MM.1S (cell line): Measurements from ENCODE around the gene NANOGP8.

ENCODE experiments used
- DNase-seq: peaks from one replicate; pipeline ENCODE4 v3.0.0-alpha.2; 2015
- H2AFZ ChIP-seq: fragments of 300-600 bp; sonication (generic); 2 replicates; pipeline ENCODE4 v1.6.0; 2016; ENCODE audit warnings: antibody characterized with exemption, low read length
- H3F3A ChIP-seq: fragments of 300-600 bp; sonication (generic); 2 replicates; pipeline ENCODE4 v1.6.1; 2016; ENCODE audit warnings: mild to moderate bottlenecking, antibody characterized with exemption, low read length, moderate library complexity, mixed read lengths; ENCODE audit not compliant: insufficient read depth
- H3K27ac ChIP-seq: fragments of 300-600 bp; sonication (generic); 2 replicates; pipeline ENCODE4 v1.5.1; 2016; ENCODE audit warnings: mild to moderate bottlenecking, low read length
- H3K27me3 ChIP-seq: fragments of 300-600 bp; sonication (generic); replicated peaks from 2 replicates; pipeline ENCODE4 v1.6.0; 2016; ENCODE audit warnings: low read length; ENCODE audit not compliant: insufficient read depth
- H3K36me3 ChIP-seq: fragments of 300-600 bp; sonication (generic); replicated peaks from 2 replicates; pipeline ENCODE4 v1.6.1; 2016; ENCODE audit warnings: mild to moderate bottlenecking, low read length, mixed read lengths; ENCODE audit not compliant: insufficient read depth
- H3K4me1 ChIP-seq: fragments of 300-600 bp; sonication (generic); 2 replicates; pipeline ENCODE4 v1.6.1; 2016; ENCODE audit warnings: low read length, mixed read lengths
- H3K4me2 ChIP-seq: fragments of 300-600 bp; sonication (generic); 2 replicates; pipeline ENCODE4 v1.6.0; 2016; ENCODE audit warnings: low read depth, low read length
- H3K4me3 ChIP-seq: fragments of 300-600 bp; sonication (generic); 2 replicates; pipeline ENCODE4 v1.5.1; 2016; ENCODE audit warnings: low read length, mixed read lengths
- H3K79me2 ChIP-seq: fragments of 300-600 bp; sonication (generic); 2 replicates; pipeline ENCODE4 v1.6.1; 2016; ENCODE audit warnings: mixed run types, low read length, mixed read lengths
- H3K9ac ChIP-seq: fragments of 300-600 bp; sonication (generic); 2 replicates; pipeline ENCODE4 v1.6.1; 2016; ENCODE audit warnings: low read length, mixed read lengths
- H3K9me2 ChIP-seq: fragments of 300-600 bp; sonication (generic); replicated peaks from 2 replicates; pipeline ENCODE4 v1.6.1; 2016; ENCODE audit warnings: mild to moderate bottlenecking, low read length, mixed read lengths; ENCODE audit not compliant: insufficient read depth
- H3K9me3 ChIP-seq: fragments of 300-600 bp; sonication (generic); replicated peaks from 2 replicates; pipeline ENCODE4 v1.6.1; 2016; ENCODE audit warnings: mild to moderate bottlenecking, low read length, mixed read lengths; ENCODE audit not compliant: insufficient read depth
- H4K20me1 ChIP-seq: fragments of 300-600 bp; sonication (generic); 2 replicates; pipeline ENCODE4 v1.6.1; 2016; ENCODE audit warnings: mild to moderate bottlenecking, low read length, moderate library complexity, mixed read lengths; ENCODE audit not compliant: insufficient read depth
- EZH2 ChIP-seq: fragments of 300-600 bp; sonication (generic); optimal IDR thresholded peaks from 2 replicates; pipeline ENCODE3; 2017; ENCODE audit warnings: low read depth, mild to moderate bottlenecking, antibody characterized with exemption, low read length, mixed read lengths
- EZH2phosphoT487 ChIP-seq: fragments of 300-600 bp; sonication (generic); IDR thresholded peaks from 2 replicates; pipeline ENCODE4 v1.6.1; 2018; ENCODE audit warnings: antibody characterized with exemption, low read length
- TF ChIP-seq, protein P1 (sequence below): fragments of 300-600 bp; sonication (generic); IDR thresholded peaks from 2 replicates; pipeline ENCODE4 v1.5.1; 2016; ENCODE audit warnings: antibody characterized with exemption, low read length, mixed read lengths

Gene NANOGP8

DNA sequence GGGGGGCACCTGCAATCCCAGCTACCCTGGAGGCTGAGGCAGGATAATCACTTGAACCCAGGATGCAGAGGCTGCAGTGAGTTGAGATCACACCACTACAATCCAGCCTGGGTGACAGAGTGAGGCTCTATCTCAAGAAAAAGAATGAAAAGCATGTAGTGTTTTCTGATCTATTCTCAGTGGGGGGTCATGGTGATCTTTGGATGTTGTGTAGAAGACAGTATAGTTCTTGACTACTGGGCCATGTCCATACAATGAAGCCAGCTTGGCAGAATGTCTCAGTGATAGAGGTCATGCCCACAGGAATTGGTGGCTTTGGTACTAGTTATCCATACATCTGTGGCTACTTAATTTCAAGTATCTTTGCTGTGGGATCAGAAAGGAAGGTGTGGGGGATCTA lies 26.8 kb upstream of the NANOGP8 start:
- no peak overlapping the region for H3K4me3 ChIP-seq
- no peak for DNase-seq
- TF ChIP-seq EZH2, result no peak
- TF ChIP-seq EZH2phosphoT487, result no peak
- TF ChIP-seq, protein P1, sequence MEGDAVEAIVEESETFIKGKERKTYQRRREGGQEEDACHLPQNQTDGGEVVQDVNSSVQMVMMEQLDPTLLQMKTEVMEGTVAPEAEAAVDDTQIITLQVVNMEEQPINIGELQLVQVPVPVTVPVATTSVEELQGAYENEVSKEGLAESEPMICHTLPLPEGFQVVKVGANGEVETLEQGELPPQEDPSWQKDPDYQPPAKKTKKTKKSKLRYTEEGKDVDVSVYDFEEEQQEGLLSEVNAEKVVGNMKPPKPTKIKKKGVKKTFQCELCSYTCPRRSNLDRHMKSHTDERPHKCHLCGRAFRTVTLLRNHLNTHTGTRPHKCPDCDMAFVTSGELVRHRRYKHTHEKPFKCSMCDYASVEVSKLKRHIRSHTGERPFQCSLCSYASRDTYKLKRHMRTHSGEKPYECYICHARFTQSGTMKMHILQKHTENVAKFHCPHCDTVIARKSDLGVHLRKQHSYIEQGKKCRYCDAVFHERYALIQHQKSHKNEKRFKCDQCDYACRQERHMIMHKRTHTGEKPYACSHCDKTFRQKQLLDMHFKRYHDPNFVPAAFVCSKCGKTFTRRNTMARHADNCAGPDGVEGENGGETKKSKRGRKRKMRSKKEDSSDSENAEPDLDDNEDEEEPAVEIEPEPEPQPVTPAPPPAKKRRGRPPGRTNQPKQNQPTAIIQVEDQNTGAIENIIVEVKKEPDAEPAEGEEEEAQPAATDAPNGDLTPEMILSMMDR, result no peak
- no peaks in the 10 kb centered on the region for H3K9me2 ChIP-seq
- H3K36me3 ChIP-seq, result no peaks in the 10 kb centered on the region
- no peaks in the 10 kb centered on the region for H3K27me3 ChIP-seq
- no peak overlapping the region for H2AFZ ChIP-seq
- no peaks in the 10 kb centered on the region for H3K4me1 ChIP-seq
- no peaks in the 10 kb centered on the region for H3F3A ChIP-seq
- no peak overlapping the region for H3K4me2 ChIP-seq
- H3K9ac ChIP-seq, result no peak overlapping the region
- H4K20me1 ChIP-seq, result no peaks in the 10 kb centered on the region
- no peaks in the 10 kb centered on the region for H3K79me2 ChIP-seq
- no peak overlapping the region for H3K27ac ChIP-seq
- no peaks in the 10 kb centered on the region for H3K9me3 ChIP-seq

- H3K4me2 ChIP-seq, result no peak overlapping the region
- H3K9ac ChIP-seq, result no peak overlapping the region
- H3K9me3 ChIP-seq, result no peaks in the 10 kb centered on the region
- TF ChIP-seq EZH2phosphoT487 (no peak), EZH2 (no peak)
- TF ChIP-seq, protein P1, result no peak
- H3K27ac ChIP-seq, result no peak overlapping the region
- H3K79me2 ChIP-seq, result no peaks in the 10 kb centered on the region
- H3K9me2 ChIP-seq, result no peaks in the 10 kb centered on the region
- H3K27me3 ChIP-seq, result no peaks in the 10 kb centered on the region
- no peak overlapping the region for H2AFZ ChIP-seq
- H3K36me3 ChIP-seq, result no peaks in the 10 kb centered on the region
- no peak overlapping the region for H3K4me3 ChIP-seq
- DNase-seq, result no peak
- no peaks in the 10 kb centered on the region for H3K4me1 ChIP-seq
- H3F3A ChIP-seq, result no peaks in the 10 kb centered on the region
- H4K20me1 ChIP-seq, result no peaks in the 10 kb centered on the region
Measured at GRCh38 chr15:35108453-35108852, 23.4 kb upstream of the NANOGP8 start.

DNA sequence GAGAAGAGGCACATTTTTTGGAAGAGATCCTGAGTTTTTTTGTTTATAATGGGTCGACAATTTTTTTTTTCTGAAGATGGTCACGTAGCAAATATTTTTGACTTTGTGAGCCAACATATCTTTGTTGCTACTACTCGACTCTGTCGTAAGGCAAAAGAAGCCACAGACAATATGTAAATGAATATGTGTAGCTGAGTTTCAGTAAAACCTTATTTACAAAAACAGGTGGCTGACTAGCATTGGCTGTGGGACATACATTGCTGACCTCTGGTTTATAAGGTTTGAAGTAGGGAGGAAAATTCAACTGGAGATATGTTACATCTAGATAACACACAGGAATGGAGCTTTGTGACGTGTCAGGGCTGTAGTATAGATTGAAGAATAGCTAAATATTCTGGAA lies 22.5 kb upstream of the NANOGP8 start:
- no peak overlapping the region for H3K4me2 ChIP-seq
- H4K20me1 ChIP-seq, result no peaks in the 10 kb centered on the region
- H3K79me2 ChIP-seq, result no peaks in the 10 kb centered on the region
- no peak overlapping the region for H3K9ac ChIP-seq
- H3K27ac ChIP-seq, result no peak overlapping the region
- DNase-seq, result no peak
- TF ChIP-seq, protein P1, result no peak
- no peak for TF ChIP-seq EZH2
- TF ChIP-seq EZH2phosphoT487, result no peak
- no peaks in the 10 kb centered on the region for H3K9me3 ChIP-seq
- H3K36me3 ChIP-seq, result no peaks in the 10 kb centered on the region
- no peaks in the 10 kb centered on the region for H3F3A ChIP-seq
- no peak overlapping the region for H3K4me3 ChIP-seq
- H3K27me3 ChIP-seq, result no peaks in the 10 kb centered on the region
- no peaks in the 10 kb centered on the region for H3K4me1 ChIP-seq
- H3K9me2 ChIP-seq, result no peaks in the 10 kb centered on the region
- no peak overlapping the region for H2AFZ ChIP-seq
